Lung microvascular endothelial cell (primary cell): ENCODE results near the gene POLR3B. TPM values are rescaled to one million over a fixed set of nuclear protein-coding genes. Genes with fewer than 3 reads are reported as not detected.

ENCODE experiments used
- DNase-seq, 2 donors: peaks; one replicate each; pipeline versions ENCODE4 v3.0.0 to v3.0.0-alpha.2; 2010; ENCODE audit warnings: low read depth in 2 of 2
- total RNA-seq: library from RNA; depleted of rRNA; stranded (reverse); fragments of >200 nt; gene quantifications from 2 replicates; pipeline ENCODE4 v1.2.1, GENCODE V29; 2014

Gene POLR3B
- total RNA-seq, 1 donor from 2014 or later: 6.5 TPM

DNA sequence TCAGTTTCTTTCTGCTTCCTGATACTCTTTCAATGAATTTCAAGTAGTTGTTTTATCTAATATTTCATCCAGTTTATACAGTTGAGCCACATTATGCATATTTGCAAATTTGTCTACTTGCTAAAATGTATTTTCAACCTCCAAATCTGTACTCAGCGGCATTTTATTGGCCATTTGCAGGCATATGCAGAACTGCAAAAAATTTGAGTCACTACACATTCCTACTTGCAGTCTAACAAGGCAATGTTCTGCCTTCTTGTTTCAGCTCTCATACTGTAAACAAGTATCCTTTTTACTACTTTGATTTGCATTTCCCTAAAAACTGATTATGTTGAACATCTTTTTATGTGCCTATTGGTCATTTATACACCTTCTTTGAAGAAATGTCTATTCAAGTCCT is 55.0 kb downstream of the POLR3B start:
- no peak for DNase-seq

DNA sequence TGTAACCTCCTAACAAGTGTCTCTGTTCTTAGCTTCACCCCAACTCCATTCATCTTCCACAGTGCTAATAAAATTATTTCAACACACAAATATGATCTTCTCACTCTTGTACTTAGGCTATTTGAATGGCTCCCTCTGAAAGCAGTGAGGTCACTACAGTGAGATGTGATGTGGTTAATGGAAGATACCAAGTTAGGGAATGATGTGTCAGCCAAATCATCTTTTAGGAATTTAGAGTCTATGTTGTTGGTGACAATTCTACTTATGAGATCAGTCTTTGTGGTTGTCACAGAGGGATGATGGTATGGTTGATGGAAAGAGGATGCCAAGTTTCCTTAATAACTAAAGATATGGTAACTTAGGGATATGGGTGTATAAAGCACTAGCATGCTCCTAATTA is 57.6 kb downstream of the POLR3B start:
- DNase-seq: peak in 1 of 2 donors; percentile 8

DNA sequence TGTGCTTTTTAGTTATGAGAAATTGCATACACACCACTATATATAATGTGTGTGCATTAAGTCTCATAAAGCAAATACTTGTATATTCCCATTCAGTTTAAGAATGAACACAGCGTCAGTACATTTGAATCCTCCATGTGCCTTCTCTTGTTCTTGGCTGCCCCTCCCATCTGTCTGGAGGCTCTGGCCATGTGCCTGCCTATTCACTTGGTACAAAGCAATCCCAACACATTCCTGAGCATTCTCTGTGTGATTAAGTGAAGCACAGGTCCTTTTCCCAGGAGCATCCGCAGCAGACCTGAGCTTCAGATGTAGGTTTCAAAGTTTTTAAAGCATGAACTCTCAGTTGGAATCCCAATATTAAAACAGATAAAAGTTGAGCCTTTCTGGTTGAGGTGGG is 58.7 kb downstream of the POLR3B start:
- DNase-seq: no peak

DNA sequence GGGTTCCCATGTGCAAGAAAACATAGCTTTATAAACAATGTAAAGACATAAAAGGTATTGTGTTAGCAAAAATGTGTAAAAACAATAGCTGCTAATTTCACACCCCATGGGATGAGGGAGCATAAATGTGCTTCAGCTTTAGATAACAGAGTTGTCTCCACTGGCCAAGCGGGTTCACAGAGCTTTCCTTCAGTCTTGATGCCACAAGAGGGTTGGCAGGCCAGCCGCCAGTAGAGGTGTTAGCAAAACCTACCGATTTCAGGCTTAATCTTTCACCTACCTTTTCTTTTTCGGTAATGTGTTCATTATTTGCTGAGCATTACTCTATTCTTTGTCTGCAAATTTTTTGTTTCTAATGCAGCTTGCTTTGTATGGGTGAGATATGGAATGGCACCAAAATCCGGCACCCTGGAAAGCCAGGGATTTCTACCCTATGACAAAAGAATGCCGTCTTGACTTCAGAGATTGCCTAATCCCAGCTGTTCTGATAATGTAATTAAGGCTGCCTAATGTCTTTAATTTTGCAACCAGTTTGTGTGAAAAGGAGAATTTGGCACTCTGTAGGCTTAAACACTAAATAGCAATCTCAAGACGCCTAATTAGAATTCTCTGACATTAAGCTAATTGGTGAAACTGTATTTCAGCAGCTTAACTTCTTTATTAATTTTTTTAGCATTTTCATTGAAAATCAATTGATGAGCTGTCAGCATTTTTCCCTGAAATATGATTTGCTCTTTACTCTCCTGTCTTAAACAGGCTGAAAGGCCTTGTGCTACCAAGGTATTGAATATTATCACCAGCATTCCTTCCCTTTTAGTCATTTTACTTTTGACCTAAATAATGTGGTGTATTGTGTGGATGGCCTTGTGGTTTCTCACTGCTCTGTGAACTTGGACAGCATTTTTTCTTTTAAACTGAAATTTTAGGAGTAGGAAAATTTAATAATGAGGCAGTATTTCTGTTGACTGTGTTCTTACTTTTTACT is 60.7 kb downstream of the POLR3B start:
- DNase-seq: peak; percentile 71 to 77

DNA sequence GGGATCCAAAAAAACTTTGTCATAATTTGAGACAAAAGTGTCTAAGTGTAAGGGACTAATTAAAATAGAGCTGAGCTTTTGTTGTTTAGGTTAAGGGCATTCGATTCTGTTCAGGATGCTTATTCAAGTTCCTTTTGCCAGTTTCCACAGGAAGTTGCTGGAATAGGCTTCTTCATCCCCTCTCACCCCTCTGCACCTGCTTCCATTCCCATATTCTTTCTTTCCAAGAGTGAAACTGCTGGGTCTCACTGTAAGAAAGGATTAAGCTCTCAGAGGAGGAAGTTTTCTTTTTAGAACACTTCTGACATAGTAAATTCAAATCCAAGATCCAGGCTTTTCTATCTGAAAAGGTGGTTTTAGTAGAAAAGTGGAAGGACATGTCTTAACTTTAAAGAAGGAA is 61.4 kb downstream of the POLR3B start:
- DNase-seq: peak; percentile 21 to 36

DNA sequence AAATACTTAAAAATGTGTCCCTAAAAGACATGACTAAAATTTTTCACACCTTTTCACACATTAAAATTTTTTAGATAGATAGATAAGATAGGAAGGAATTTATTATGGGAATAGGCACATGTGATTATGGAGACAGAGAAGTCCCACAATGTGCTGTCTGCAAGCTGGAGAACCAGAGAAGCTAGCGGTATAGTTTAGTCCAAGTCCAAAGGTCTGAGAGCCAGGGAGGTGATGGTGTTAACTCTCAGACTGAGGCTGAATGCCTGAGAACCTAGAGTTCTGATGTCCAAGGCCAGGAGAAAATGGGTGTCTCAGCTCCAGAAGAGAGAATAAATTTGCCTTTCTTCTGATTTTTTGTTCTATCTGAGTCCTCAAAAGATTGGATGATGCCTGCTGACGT is 65.7 kb downstream of the POLR3B start:
- DNase-seq: no peak

DNA sequence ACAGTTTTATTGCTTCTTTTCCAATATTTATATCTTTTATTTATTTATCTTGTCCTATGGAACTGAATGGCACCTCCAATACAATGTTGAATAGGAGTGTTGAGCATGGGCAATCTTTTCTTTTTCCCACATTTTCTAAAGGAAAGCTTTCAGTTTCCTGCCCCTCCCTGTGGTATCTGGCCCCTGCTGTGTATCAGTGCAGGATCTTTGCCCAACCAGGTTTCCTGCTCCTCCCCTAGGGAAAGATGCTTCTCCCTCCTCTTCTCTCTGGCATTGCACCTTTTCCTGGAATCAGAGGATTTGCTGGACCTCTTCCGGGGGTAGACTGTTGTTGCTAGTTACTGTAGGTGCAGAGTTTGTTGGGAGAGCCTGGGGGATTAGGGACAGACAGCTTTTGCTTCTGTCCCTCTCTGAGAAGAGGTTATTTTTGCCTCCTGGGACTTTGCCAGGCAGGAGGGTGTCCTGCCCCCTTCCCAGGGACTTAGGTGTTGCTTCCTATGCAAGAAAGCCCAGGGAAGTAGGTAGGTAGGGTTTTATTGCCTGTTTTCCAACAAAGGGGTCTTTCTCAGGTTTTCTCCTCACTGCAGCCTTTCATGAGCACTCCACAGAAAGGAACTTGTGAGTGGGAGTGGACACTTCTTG is 67.6 kb downstream of the POLR3B start:
- no peak for DNase-seq

DNA sequence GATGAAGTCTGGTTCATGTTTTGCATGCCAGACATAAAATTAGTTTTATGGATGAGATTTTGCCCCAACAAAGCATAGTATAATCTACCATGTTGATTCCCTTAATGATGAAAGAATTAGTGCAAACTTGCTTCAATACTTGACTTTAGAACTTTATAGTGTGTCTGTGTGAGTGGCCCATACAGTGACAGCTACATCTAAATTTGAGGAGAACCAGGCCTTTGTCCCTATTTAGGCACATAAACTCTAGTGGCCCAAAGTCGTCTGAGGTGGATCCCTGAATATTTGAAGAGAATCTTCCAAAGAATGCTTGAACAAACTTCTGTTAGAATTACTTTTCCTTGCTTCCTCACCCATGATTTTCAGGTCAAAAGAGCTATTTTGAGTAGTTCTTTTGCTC is 70.4 kb downstream of the POLR3B start:
- no peak for DNase-seq

DNA sequence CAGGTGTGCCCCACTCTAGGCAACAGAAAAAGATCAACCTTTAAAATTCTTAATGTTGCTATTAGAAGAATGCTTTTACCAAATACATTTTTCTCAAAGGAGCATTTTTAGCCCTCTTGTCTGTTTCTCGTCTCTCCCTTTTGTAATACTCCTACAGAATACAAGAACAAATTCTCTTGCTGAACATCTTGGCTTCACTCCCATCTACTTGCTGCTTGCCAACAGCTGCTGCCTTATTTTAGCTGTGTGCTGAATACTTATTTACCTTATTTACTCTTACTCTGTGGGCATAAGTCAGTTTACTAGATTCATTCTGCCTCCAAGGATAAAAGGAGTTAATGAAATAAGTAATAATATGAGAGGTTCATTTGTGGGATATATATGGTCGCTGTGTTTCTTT is 70.8 kb downstream of the POLR3B start:
- DNase-seq: no peak

DNA sequence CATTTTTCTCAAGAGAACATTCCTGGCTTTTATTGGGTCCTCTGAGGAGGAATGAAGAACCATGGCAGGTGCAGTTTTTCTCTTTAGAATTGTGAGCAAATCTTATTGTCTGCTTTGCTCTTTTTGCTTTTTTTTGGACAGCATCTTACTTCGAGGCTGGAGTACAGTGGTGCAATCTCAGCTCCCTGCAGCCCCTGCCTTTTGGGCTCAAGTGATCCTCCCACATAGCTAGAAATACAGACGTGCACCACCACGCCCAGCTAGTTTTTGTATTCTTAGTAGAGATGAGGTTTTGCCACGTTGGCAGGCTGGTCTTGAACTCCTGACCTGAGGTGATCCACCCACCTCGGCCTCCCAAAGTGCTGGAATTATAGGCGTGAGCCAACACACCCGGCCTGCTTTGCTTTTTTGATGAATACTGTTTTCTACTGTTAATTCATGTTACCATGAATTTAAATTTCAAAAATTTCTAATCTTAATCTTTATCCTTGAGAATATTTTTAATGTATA is 71.5 kb downstream of the POLR3B start:
- DNase-seq: no peak

DNA sequence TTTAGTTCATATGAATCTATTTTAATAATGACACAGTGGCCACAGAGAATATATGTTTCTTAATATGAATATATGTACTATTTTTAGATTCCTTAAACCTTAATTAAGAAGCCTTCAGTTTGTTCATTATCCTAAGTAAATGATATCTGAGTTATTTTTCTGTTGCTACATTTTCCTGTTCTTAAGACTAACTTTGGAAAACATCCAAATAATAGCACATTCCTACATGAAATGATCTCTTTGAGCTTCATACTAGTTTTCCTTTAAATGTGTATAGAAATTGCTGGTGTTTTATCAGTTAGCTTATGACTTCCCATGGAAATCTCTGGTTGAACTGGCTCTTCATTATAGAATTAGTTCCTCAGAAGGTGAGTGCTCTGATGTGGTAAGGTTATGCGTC is 72.1 kb downstream of the POLR3B start:
- no peak for DNase-seq

DNA sequence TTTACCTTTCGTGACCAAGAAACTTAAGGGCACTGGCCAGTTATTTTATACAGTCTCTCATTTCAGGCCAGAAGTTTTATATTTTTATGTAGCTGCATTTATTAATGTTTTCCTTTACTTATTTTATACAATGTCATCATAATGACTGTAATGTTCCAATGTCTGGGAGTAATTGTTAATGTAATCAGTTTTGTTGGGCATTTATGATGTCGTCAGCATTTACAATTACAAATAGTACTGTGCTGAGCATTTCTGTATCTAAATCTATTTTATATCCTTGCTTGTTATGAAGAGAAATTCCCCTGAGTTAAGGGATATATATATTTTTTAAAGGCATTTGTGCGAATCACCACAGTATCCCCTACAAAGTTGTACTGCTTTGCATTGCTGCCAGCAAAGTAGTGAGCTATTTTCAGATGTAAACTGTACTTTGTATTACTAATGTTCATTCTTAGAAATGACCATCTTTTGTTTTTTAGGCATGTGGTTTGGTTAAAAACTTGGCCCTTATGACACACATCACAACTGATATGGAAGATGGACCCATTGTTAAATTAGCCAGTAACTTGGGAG is 74.4 kb downstream of the POLR3B start:
- DNase-seq: no peak

DNA sequence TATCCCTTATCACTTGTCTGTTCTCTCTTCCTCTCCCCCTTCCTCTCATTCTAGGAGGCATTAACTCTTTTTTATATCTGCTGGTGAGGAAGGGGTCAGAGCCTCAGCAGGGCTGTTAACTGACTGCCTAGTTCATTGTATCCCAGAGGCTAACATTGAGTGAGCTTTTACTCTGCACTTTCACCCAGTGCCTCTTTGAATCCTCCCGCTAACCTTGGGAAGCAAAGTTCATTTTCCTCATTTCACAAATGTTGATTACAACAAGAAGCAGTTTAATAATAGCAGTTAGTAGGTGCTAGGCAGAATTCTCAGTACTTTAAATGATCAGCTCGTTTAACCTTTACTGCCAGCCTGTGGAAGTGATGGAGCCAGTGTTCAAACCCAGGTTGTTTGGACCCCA is 75.5 kb downstream of the POLR3B start:
- DNase-seq: no peak

DNA sequence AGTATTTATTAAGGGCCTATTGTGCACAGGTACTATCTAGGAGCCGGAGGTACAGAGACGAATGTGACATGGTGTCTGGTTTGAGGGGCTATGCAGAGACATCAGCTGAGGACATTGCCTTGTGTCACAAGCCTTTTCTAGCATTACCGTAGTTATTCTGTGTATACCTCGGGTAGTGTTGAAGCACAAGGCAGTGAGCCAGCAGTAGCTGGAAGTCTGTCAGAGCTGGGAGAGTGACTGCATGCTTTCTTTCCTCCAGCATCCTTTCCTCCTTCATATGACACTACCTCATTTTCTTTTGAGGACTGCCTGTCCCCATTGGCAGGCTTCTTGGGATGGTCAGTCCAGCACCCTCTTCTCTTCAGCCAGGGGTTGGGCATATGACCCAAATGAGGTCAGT is 77.0 kb downstream of the POLR3B start:
- DNase-seq: no peak

DNA sequence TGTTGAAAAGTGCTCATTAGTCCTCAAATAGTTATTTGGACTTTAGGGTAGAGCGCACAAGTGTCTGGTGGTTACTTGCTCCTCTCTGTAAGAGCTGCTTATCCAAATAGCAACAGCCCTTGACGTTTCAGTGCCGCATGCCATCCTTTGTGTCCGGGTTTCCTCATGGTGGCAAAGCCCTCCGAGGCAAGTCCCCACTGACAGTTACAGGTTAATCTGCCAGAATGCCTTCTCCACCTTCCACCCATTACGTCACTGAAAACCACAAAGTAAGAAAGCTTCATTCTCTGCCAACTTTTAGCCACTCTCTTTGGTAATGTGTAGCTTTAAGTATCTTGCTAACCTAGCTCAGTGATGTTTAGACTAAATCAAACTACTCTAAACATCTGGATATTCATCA is 78.6 kb downstream of the POLR3B start:
- no peak for DNase-seq

DNA sequence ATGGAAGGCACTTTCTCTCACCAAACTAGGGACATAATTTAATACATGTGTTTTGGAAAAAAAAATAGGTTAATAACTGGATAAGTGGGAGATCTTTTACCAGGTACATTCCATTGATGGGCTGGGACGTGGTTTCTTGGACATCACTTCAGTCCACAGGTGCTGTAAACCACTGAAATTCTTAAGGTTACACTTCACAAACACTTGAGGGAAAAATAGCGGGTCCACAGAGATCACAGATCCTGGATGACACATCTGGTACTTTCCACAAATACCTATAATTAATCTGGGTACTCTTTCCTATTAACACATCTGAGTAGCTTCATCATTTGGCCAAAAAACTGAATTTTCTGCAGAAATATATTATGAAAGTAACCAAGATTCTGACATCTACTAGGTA is 85.0 kb downstream of the POLR3B start:
- DNase-seq: no peak

DNA sequence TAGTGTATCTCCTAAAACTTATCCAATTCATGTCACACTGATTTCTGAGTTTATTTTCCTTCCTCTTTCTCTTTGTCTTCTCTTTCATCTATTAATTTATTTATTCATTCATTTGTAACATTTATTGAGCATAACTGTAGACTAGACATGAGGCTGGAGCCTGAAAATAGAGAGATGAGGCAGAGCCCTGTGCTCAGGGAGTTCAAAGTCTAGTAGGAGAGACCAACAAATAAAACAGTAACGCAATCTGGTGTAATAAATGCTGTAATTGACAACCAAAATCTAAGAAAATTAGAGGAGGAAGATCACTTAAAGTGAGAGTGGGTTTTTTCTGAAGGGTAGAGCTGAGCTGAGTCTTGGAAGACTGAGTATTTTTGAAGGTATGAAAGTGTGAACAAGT is 87.5 kb downstream of the POLR3B start:
- DNase-seq: no peak

DNA sequence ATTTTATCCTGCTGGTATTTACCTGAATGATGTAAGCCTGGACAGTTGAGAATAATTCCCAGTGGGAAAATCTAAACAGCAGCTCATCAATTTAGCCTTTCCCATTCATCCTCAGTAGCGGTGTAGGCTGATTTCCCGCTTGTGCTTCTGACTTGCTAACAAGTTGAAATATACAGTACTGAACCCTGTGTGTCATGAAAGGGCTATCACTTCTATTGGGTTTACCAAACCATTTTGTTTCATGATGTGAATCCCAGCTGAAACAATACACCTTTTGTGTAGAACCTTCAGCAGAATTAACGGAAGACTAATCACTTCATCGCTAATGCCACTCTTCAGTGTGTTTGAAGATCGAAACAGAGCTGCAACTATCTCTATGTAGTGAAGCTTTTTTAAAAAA is 88.4 kb downstream of the POLR3B start:
- no peak for DNase-seq

DNA sequence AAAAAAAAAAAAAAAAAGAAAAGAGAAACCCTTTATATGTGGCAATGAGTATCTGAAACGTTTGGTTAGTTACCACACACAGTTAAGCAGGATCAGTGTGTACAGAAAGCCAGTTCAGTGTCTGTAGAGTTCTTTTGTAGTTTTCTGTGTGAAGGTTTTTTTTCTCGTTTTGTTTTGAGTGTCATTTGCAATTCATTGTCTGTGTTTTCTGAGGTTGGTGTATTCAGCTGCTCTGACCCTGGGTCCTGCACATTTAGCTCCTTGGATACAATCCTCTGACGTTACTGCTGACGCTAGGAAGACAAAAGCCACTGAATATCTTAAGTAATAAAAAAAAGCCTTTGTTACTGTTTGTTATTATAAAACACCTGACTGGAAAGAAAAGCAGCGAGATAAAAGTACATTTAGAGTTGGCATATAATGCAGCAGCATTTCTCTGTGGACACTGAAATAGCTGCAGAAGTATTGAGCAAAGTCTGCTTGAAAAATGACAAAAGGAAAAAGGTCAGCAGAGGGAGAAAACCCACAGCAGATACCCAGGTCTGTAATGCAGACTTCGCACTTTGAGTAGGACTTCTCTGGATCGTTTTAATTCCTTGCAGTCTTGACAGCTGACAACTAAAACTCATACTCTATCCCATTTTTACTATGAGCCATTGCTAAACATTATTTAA is 89.0 kb downstream of the POLR3B start:
- DNase-seq: peak; percentile 6 to 28

DNA sequence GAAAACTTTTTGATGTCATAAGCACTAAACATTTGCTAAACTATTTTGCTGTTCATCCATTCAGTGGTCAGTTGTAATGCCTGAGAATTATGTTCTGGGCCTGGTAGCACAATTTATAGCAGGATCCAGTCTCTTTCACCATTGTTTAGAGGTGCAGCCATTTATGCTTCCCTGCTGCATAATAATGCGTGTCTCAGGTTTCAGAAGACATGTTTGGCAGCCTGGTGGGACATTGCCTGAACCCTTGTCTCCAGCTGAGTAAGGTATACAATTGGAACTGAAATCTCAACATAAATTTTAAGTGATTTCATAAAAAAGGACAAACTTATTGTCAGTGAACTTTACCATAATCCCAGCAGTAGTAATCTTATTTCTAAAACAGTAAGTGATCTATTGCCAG is 94.8 kb downstream of the POLR3B start:
- DNase-seq: no peak

DNA sequence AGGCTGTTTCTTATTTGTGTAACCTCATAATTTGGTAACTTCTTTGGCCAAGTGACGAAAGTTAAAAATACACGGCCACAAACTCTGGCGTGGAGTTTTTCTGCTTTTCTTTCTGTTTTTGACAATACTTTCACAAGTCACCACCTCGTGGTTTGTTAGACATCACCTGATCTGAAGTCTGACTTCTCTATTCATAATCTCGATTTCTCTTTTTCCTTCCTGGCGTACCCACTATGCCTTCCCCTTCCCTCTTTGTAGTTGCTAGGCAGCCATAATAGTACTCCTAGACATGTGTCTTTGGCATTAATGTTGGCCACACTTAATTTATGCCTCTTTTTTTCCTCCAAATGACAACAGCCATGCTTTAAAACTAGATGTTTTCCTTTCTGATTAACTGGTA is 97.6 kb downstream of the POLR3B start:
- DNase-seq: no peak

DNA sequence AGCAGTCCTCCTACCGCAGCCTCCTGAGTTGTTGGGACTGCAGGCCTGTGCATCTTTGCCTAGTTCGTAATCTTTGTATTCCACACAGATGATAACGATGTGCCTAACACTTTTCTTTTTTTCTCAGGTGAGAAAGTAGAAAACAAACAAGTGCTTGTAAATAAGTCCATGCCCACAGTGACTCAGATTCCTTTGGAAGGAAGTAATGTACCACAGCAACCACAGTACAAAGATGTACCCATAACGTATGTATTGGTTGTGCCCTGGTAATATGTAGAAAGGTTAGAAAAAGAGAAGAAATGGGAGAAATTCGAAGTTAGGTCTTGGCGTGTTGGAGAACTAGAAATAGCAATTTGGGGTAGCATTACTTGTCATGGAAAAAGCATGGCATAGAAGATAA is 101.6 kb downstream of the POLR3B start:
- DNase-seq: no peak
